KMS-11 (cell line): Measurements from ENCODE around the gene ZNF500.
A peak's percentile ranks its signal among the peaks of the same experiment; 100 is the strongest.

Experiments
- H2AFZ ChIP-seq: fragments of 200-600 bp; sonication (generic); 2 replicates; pipeline ENCODE4 v1.6.1; 2016; ENCODE audit warnings: antibody characterized with exemption, mixed run types, low read depth
- H3K27ac ChIP-seq: fragments of 200-600 bp; sonication (generic); 2 replicates; pipeline ENCODE4 v1.6.1; 2016; ENCODE audit warnings: mild to moderate bottlenecking, mixed run types
- H3K27me3 ChIP-seq: fragments of 200-600 bp; sonication (generic); 2 replicates; pipeline ENCODE4 v1.6.1; 2017; ENCODE audit warnings: mild to moderate bottlenecking, low read depth, mixed run types, moderate library complexity; ENCODE audit not compliant: insufficient read depth
- H3K36me3 ChIP-seq: fragments of 200-600 bp; sonication (generic); 2 replicates; pipeline ENCODE4 v1.6.1; 2017; ENCODE audit warnings: mild to moderate bottlenecking, mixed run types; ENCODE audit not compliant: insufficient read depth
- H3K4me1 ChIP-seq: fragments of 200-600 bp; sonication (generic); 2 replicates; pipeline ENCODE4 v1.6.1; 2016; ENCODE audit warnings: mild to moderate bottlenecking, low read depth, mixed run types; ENCODE audit not compliant: poor library complexity, severe bottlenecking
- H3K4me2 ChIP-seq: fragments of 200-600 bp; sonication (generic); 2 replicates; pipeline ENCODE4 v1.7.0; 2016; ENCODE audit warnings: mild to moderate bottlenecking, mixed run types
- H3K4me3 ChIP-seq: fragments of 200-600 bp; sonication (generic); IDR thresholded peaks from 2 replicates; pipeline ENCODE4 v1.6.1; 2017; ENCODE audit warnings: low read depth, low read length, mixed read lengths; ENCODE audit not compliant: insufficient read depth
- H3K79me2 ChIP-seq: fragments of 200-600 bp; sonication (generic); 2 replicates; pipeline ENCODE4 v1.6.1; 2016; ENCODE audit warnings: low read depth, mixed run types; ENCODE audit not compliant: insufficient read depth
- H3K9ac ChIP-seq: fragments of 200-600 bp; sonication (generic); 2 replicates; pipeline ENCODE4 v1.6.1; 2016; ENCODE audit warnings: mild to moderate bottlenecking, mixed run types
- H4K20me1 ChIP-seq: fragments of 200-600 bp; sonication (generic); 2 replicates; pipeline ENCODE4 v1.6.1; 2016; ENCODE audit warnings: mild to moderate bottlenecking, mixed run types; ENCODE audit not compliant: insufficient read depth
- CTCF ChIP-seq: fragments of 200-600 bp; sonication (generic); conservative IDR thresholded peaks from 2 replicates; pipeline ENCODE4 v1.6.1; 2017; ENCODE audit warnings: low read depth, mild to moderate bottlenecking, antibody characterized with exemption, low read length, moderate library complexity, mixed read lengths

Gene ZNF500

GRCh38 chr16:4734063-4734729 is 32.8 kb downstream of the ZNF500 start, which contains the start of the genes ANKS3 and DNAAF8:
Gene ANKS3 (minus strand): TSS chr16:4734271. CDS start chr16:4730149, 4,122 bp downstream.
Gene DNAAF8 (plus strand): TSS chr16:4734537. CDS start chr16:4736515, 1,978 bp downstream.
- Histone ChIP-seq H3K27ac (peak within 1 kb of the TSS; percentile 72), H3K9ac (peak within 1 kb of the TSS; percentile 48), H3K4me3 (peak within 1 kb of the TSS; percentile 41), H3K4me1 (peaks cover 14% of the 10 kb centered on the region), H3K27me3 (no peaks in the 10 kb centered on the region), H2AFZ (peak within 1 kb of the TSS; percentile 92), H4K20me1 (no peaks in the 10 kb centered on the region), H3K36me3 (no peaks in the 10 kb centered on the region), H3K79me2 (no peaks in the 10 kb centered on the region; the same call in 1 of the 2 replicates), H3K4me2 (peak within 1 kb of the TSS; percentile 92)
- no peak for TF ChIP-seq CTCF

- H2AFZ ChIP-seq: peak overlapping the region; percentile 92
- H3K4me3 ChIP-seq: peak overlapping the region; percentile 41
- no peak for TF ChIP-seq CTCF
- H3K79me2 ChIP-seq: no peaks in the 10 kb centered on the region; the same call in 1 of the 2 replicates
- peak overlapping the region; percentile 72 for H3K27ac ChIP-seq
- H3K36me3 ChIP-seq: no peaks in the 10 kb centered on the region
- H3K4me2 ChIP-seq: peak overlapping the region; percentile 92
- no peaks in the 10 kb centered on the region for H3K27me3 ChIP-seq
- H3K9ac ChIP-seq: peak overlapping the region; percentile 48; the same call in 1 of the 2 replicates
- H4K20me1 ChIP-seq: no peaks in the 10 kb centered on the region
- peaks cover 14% of the 10 kb centered on the region for H3K4me1 ChIP-seq
These were observed 33.3 kb downstream of the ZNF500 start for GRCh38 chr16:4733747-4734062.

DNA sequence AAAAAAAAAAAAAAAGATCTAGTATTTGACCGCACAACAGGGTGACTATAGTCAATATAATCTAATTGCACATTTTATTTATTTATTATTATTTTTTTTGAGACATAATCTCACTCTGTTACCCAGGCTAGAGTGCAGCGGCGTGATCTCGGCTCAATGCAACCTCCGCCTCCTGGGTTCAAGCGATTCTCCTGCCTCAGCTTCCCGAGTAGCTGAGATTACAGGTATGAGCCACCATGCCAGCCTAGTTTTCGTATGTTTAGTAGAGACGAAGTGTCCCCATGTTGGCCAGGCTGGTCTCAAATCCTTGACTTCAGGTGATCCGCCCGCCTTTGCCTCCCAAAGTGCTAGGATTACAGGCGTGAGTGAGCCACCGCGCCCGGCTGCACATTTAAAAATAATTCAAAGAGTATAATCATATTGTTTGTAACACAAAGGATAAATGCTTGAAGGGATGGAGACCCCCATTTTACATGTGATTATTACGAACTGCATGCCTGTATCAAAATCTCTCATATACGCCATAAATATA is 33.7 kb downstream of the ZNF500 start:
- H3K4me3 ChIP-seq: peak overlapping the region; percentile 41
- H3K27me3 ChIP-seq: no peaks in the 10 kb centered on the region
- H4K20me1 ChIP-seq: no peaks in the 10 kb centered on the region
- TF ChIP-seq CTCF: no peak
- H3K4me2 ChIP-seq: peak overlapping the region; percentile 92
- no peaks in the 10 kb centered on the region for H3K36me3 ChIP-seq
- peaks cover 14% of the 10 kb centered on the region for H3K4me1 ChIP-seq
- H3K27ac ChIP-seq: peak overlapping the region; percentile 72; the same call in 1 of the 2 replicates
- H3K9ac ChIP-seq: peak overlapping the region; percentile 48; the same call in 1 of the 2 replicates
- no peaks in the 10 kb centered on the region; the same call in 1 of the 2 replicates for H3K79me2 ChIP-seq
- peak overlapping the region; percentile 92 for H2AFZ ChIP-seq

GRCh38 chr16:4729876-4730275 is 37.1 kb downstream of the ZNF500 start:
- Histone ChIP-seq H3K27me3 (no peaks in the 10 kb centered on the region), H3K9ac (no peak overlapping the region), H3K27ac (no peak overlapping the region), H2AFZ (no peak overlapping the region), H3K4me1 (peaks cover 6% of the 10 kb centered on the region), H4K20me1 (no peaks in the 10 kb centered on the region), H3K4me2 (no peak overlapping the region), H3K79me2 (no peaks in the 10 kb centered on the region; the same call in 1 of the 2 replicates), H3K36me3 (no peaks in the 10 kb centered on the region), H3K4me3 (no peak overlapping the region)
- TF ChIP-seq CTCF: no peak
